Raji (cell line): Measurements from ENCODE around the gene NR6A1.

Experiments
- POLR2A ChIP-seq: IDR thresholded peaks from 2 replicates; pipeline ENCODE4 v1.6.1; 2011; ENCODE audit warnings: low read depth, low read length, control low read depth; ENCODE audit not compliant: insufficient read depth

NR6A1 gene

GRCh38 chr9:124621371-124622328, 149.5 kb downstream of the NR6A1 start:
- TF ChIP-seq POLR2A, result no peak

GRCh38 chr9:124618476-124618875, 152.6 kb downstream of the NR6A1 start:
- TF ChIP-seq POLR2A, result no peak

GRCh38 chr9:124617477-124618141, 153.5 kb downstream of the NR6A1 start:
- TF ChIP-seq POLR2A, result no peak

- no peak for TF ChIP-seq POLR2A
These were observed 154.2 kb downstream of the NR6A1 start for GRCh38 chr9:124616961-124617360.

GRCh38 chr9:124615100-124615742, 155.9 kb downstream of the NR6A1 start:
- no peak for TF ChIP-seq POLR2A

- no peak for TF ChIP-seq POLR2A
These were observed 157.3 kb downstream of the NR6A1 start for GRCh38 chr9:124613849-124614248.

GRCh38 chr9:124611106-124611505, 160.0 kb downstream of the NR6A1 start:
- TF ChIP-seq POLR2A, result no peak

- TF ChIP-seq POLR2A, result no peak
These were observed 165.1 kb downstream of the NR6A1 start for GRCh38 chr9:124606027-124606426.

GRCh38 chr9:124605258-124605657, 165.9 kb downstream of the NR6A1 start:
- TF ChIP-seq POLR2A, result no peak

- no peak for TF ChIP-seq POLR2A
These were observed 168.5 kb downstream of the NR6A1 start for GRCh38 chr9:124602632-124603031.

GRCh38 chr9:124602204-124602603, 168.9 kb downstream of the NR6A1 start:
- no peak for TF ChIP-seq POLR2A

- no peak for TF ChIP-seq POLR2A
These were observed 170.7 kb downstream of the NR6A1 start for GRCh38 chr9:124600407-124600806.

- TF ChIP-seq POLR2A, result no peak
These were observed 171.9 kb downstream of the NR6A1 start for GRCh38 chr9:124599121-124599795.

GRCh38 chr9:124598048-124598447, 173.1 kb downstream of the NR6A1 start:
- no peak for TF ChIP-seq POLR2A

- TF ChIP-seq POLR2A, result no peak
These were observed 174.8 kb downstream of the NR6A1 start for GRCh38 chr9:124596172-124596839.

GRCh38 chr9:124595743-124596142, 175.4 kb downstream of the NR6A1 start:
- no peak for TF ChIP-seq POLR2A
